ENCODE results near the gene COL11A1. TPM values are rescaled to one million over a fixed set of nuclear protein-coding genes. Genes with fewer than 3 reads are reported as not detected.

Gene COL11A1
- total and polyA plus RNA-seq, 9 of the 15 experiments (the other 6 are each of a cell fraction or from before 2014, with no cell fraction given): 0.07 TPM; not detected in 8

DNA sequence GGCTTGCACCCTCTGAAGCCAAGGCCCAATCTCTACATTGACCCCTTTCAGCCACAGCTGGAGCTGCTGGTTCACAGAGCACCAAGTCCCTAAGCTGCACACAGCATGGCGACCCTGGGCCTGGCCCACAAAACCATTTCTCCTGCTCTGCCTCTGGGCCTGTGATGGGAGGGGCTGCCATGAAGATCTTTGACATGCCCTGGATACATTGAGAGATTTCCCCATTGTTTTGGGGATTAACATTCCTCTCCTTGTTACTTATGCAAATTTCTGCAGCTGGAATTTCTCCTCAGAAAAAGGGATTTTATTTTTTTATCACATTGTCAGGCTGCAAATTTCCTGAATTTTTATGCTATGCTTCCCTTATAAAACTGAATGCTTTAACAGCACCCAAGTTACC lies 235.8 kb downstream of the COL11A1 start (continued):
- TF ChIP-seq, protein P1, sequence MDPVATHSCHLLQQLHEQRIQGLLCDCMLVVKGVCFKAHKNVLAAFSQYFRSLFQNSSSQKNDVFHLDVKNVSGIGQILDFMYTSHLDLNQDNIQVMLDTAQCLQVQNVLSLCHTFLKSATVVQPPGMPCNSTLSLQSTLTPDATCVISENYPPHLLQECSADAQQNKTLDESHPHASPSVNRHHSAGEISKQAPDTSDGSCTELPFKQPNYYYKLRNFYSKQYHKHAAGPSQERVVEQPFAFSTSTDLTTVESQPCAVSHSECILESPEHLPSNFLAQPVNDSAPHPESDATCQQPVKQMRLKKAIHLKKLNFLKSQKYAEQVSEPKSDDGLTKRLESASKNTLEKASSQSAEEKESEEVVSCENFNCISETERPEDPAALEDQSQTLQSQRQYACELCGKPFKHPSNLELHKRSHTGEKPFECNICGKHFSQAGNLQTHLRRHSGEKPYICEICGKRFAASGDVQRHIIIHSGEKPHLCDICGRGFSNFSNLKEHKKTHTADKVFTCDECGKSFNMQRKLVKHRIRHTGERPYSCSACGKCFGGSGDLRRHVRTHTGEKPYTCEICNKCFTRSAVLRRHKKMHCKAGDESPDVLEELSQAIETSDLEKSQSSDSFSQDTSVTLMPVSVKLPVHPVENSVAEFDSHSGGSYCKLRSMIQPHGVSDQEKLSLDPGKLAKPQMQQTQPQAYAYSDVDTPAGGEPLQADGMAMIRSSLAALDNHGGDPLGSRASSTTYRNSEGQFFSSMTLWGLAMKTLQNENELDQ (CRISPR knock-in tag; IDR thresholded peaks at IDR 0.05; ENCODE audit: borderline replicate concordance): no peak

DNA sequence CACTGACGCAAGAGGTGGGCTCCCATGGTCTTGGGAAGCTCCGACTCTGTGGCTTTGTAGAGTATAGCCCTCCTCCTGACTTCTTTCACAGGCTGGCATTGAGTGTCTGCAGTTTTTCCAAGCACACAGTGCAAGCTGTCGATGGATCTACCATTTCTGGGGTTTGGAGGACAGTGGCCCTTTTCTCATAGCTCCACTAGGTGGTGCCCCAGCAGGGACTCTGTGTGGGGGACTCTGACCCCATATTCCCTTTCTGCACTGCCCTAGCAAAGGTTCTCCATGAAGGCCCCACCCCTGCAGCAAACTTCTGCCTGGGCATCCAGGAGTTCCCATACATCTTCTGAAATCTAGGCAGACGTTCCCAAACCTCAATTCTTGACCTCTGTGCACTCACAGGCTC lies 236.2 kb downstream of the COL11A1 start:
- POLR2A ChIA-PET: no interaction called here
- WGBS (ENCODE audit: insufficient coverage, low coverage, missing lambda C conversion rate): 0% methylated on average over 4 of the region's 4 CpGs
- Histone ChIP-seq H3K9ac (ENCODE audit: insufficient read depth in 1 of 2, low read depth in 2 of 2, low read length in 2 of 2) (no peak overlapping the region), H3K27me3 (ENCODE audit: control insufficient read depth in 2 of 2, insufficient read depth in 2 of 2, low read length in 2 of 2) (no peaks in the 10 kb centered on the region), H3K27ac (ENCODE audit: extremely low read depth, low read depth, low read length) (no peak overlapping the region), H3K79me2 (ENCODE audit: control insufficient read depth, insufficient read depth, low read length) (no peaks in the 10 kb centered on the region), H4K20me1 (replicated peaks; ENCODE audit: control insufficient read depth, insufficient read depth, low read length) (no peaks in the 10 kb centered on the region), H3K36me3 (ENCODE audit: control insufficient read depth, insufficient read depth, low read length) (no peaks in the 10 kb centered on the region), H3K4me3 (no peak overlapping the region), H3K4me2 (ENCODE audit: insufficient read depth, low read length) (no peak overlapping the region), H3K9me3 (replicated peaks; ENCODE audit: control insufficient read depth, insufficient read depth, low read depth, low read length) (0 out of 2 replicates have a peak, but pooled peaks cover 2% of the 10 kb centered on the region), H2AFZ (ENCODE audit: low read depth, low read length) (no peak overlapping the region), H3K4me1 (replicated peaks in 1 of 2; ENCODE audit: control insufficient read depth in 2 of 2, insufficient read depth in 2 of 2, low read length in 2 of 2) (no peaks in the 10 kb centered on the region), H3K9me1 (ENCODE audit: control insufficient read depth, insufficient read depth, low read length) (no peaks in the 10 kb centered on the region)
- ATAC-seq: no peak
- in situ Hi-C loops (cut with MboI): no loop called here
- TF ChIP-seq RBM39 (optimal IDR thresholded peaks at IDR 0.05; ENCODE audit: low read depth, low read length) (no peak), MAFK (IDR thresholded peaks at IDR 0.05; ENCODE audit: low read length) (no peak), ZNF143 (CRISPR knock-in tag; IDR thresholded peaks at IDR 0.05) (no peak)
- no peak for FAIRE-seq
- CTCF ChIA-PET (ENCODE audit: low intra/inter-chr PET ratio): no interaction called here
- intact Hi-C loops (cut with micrococcal nuclease): no loop called here
- no TSS peak for BruUV-seq (replicated peaks)
- DNase-seq (ENCODE audit: extremely low read depth in 1 of 4, low spot score in 3 of 4): no peak
